ENCODE measurements around the gene SEPHS2.

DNA sequence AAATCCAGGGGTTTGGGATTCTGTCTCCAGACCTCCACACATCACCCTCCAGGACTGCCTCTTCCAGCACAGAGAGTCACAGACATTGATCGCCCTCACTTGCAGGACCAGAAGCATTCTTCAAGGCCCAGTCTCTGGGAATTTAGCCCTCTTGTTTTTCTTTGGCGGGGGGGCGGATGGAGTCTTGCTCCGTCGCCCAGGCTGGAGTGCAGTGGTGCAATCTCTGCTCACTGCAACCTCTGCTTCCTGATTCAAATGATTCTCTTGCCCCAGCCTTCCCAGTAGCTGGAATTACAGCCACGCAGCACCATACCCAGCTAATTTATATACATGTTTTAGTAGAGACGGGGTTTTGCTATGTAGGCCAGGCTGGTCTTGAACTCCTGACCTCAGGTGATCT lies 18.4 kb upstream of the SEPHS2 start:
- TF ChIP-seq EZH2 (IDR thresholded peaks at IDR 0.05; ENCODE audit: insufficient read depth, low read length) = no peak
- TF ChIP-seq, protein P1, sequence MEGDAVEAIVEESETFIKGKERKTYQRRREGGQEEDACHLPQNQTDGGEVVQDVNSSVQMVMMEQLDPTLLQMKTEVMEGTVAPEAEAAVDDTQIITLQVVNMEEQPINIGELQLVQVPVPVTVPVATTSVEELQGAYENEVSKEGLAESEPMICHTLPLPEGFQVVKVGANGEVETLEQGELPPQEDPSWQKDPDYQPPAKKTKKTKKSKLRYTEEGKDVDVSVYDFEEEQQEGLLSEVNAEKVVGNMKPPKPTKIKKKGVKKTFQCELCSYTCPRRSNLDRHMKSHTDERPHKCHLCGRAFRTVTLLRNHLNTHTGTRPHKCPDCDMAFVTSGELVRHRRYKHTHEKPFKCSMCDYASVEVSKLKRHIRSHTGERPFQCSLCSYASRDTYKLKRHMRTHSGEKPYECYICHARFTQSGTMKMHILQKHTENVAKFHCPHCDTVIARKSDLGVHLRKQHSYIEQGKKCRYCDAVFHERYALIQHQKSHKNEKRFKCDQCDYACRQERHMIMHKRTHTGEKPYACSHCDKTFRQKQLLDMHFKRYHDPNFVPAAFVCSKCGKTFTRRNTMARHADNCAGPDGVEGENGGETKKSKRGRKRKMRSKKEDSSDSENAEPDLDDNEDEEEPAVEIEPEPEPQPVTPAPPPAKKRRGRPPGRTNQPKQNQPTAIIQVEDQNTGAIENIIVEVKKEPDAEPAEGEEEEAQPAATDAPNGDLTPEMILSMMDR (IDR thresholded peaks at IDR 0.05; ENCODE audit: insufficient read depth, low read depth, low read length) = no peak

Data from astrocyte (in vitro differentiated cells and primary cell).